Measurements from ENCODE around the gene SLX4IP.
A peak's percentile ranks its signal among the peaks of the same experiment; 100 is the strongest.

The SLX4IP gene

DNA sequence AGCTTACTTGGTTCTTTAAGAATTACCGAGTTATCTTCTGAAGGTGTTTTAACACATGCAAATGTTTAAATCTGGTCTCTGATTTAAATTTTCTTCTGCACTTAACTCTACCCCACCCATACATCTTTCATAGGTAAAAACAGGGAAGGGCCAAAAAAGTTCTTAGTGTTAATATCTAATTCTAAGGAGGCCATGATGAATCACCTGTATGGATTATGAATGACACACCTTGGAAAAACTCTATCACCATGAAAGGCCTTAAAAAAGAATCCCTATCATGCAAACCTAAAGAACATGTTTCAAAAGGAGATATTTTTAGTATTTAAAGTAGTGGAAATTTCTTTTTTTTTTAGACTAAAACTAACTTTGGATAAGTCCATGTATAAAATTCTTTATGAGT lies 54.7 kb downstream of the SLX4IP start:
- TF ChIP-seq, protein P1, sequence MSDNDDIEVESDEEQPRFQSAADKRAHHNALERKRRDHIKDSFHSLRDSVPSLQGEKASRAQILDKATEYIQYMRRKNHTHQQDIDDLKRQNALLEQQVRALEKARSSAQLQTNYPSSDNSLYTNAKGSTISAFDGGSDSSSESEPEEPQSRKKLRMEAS (IDR thresholded peaks at IDR 0.05; ENCODE audit: low read depth, low read length) = no peak
- no peak overlapping the region for H3K4me3 ChIP-seq (ENCODE audit: low read depth, low read length)
- DNase-seq (ENCODE audit: low read depth) = no peak

DNA sequence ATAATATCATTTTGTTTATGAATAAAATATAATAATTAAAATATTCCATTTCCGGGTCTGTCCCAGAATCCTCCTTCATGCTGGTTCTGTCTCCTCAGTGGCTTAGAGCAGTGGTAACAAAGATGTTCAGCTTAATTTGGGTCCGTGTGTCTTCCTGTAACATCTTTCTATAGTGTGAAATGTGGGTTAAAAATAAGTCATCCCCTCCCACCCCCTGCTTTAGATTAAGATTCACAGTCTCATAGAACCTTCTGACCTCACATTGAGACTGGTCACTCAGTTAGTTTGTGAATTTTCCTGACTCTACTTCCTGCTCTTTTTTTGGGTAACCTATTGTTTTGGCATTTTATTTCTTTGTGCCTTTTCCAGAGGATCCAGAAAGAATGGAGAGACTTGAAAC lies 55.2 kb downstream of the SLX4IP start:
- no peak overlapping the region for H3K4me3 ChIP-seq (ENCODE audit: low read depth, low read length)
- DNase-seq (ENCODE audit: low read depth) = no peak

DNA sequence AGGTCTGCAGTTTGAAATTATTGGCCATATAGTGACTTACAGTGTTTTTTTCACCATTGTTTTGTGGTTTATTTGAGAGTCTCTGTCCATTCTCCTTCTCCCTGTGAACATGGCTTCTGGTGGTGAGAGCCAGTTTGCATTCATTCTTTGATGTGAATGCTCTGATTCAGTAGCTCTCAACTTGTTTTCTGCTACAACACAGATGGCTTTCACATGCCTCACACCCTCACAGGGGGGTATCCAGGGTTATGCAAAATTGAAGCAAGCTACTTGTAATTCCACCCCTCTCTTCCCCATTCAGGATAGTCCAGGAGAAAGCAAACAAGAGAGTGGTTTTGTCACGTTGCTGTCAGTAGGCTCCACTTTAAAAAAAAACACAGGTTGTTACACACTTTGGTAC lies 55.6 kb downstream of the SLX4IP start:
- peak; percentile 62 for DNase-seq (ENCODE audit: low read depth)
- no peak overlapping the region for H3K4me3 ChIP-seq (ENCODE audit: low read depth, low read length)
- TF ChIP-seq, protein P1 (IDR thresholded peaks at IDR 0.05; ENCODE audit: low read depth, low read length) = peak; percentile 42; the same call in 1 of the 2 replicates
- TF ChIP-seq, protein P2, sequence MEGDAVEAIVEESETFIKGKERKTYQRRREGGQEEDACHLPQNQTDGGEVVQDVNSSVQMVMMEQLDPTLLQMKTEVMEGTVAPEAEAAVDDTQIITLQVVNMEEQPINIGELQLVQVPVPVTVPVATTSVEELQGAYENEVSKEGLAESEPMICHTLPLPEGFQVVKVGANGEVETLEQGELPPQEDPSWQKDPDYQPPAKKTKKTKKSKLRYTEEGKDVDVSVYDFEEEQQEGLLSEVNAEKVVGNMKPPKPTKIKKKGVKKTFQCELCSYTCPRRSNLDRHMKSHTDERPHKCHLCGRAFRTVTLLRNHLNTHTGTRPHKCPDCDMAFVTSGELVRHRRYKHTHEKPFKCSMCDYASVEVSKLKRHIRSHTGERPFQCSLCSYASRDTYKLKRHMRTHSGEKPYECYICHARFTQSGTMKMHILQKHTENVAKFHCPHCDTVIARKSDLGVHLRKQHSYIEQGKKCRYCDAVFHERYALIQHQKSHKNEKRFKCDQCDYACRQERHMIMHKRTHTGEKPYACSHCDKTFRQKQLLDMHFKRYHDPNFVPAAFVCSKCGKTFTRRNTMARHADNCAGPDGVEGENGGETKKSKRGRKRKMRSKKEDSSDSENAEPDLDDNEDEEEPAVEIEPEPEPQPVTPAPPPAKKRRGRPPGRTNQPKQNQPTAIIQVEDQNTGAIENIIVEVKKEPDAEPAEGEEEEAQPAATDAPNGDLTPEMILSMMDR (IDR thresholded peaks at IDR 0.05; ENCODE audit: low read depth, low read length) = no peak

More for the DNA sequence above, 55.2 kb downstream of the SLX4IP start:
- TF ChIP-seq MYC (IDR thresholded peaks at IDR 0.05; ENCODE audit: low read depth, low read length) (no peak), POLR2A (IDR thresholded peaks at IDR 0.05; ENCODE audit: extremely low read depth, insufficient read length) (no peak)
- TF ChIP-seq, protein P1 (IDR thresholded peaks at IDR 0.05; ENCODE audit: low read depth, low read length) = no peak
- TF ChIP-seq, protein P2 (IDR thresholded peaks at IDR 0.05; ENCODE audit: low read depth, low read length) = no peak

DNA sequence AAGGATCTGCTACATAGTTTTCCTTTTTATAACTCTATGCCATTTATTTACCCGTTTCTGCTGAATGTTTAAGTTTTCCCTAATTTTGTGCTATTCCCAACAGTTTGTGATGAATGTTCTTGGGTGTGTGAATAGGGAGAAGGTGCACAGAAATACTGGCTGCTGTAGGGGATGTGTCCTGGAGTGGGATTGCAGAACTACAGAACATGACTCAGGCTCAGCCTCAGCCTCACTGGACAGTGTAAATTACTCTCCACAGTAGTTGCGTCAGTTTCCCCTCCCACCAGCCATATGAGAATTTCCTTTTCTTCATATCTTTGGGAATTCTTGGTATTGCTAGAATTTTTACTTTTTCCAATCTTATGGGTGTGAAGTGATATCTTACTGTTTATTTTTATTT lies 57.0 kb downstream of the SLX4IP start:
- H3K4me3 ChIP-seq (ENCODE audit: low read depth, low read length) = no peak overlapping the region
- DNase-seq (ENCODE audit: low read depth) = peak; percentile 85
- TF ChIP-seq POLR2A (IDR thresholded peaks at IDR 0.05; ENCODE audit: extremely low read depth, insufficient read length) = peak; percentile 21
- no peak for TF ChIP-seq MYC (IDR thresholded peaks at IDR 0.05; ENCODE audit: low read depth, low read length)
- TF ChIP-seq, protein P2 (IDR thresholded peaks at IDR 0.05; ENCODE audit: low read depth, low read length) = no peak
- TF ChIP-seq, protein P1 (IDR thresholded peaks at IDR 0.05; ENCODE audit: low read depth, low read length) = peak; percentile 28; the same call in 1 of the 2 replicates

DNA sequence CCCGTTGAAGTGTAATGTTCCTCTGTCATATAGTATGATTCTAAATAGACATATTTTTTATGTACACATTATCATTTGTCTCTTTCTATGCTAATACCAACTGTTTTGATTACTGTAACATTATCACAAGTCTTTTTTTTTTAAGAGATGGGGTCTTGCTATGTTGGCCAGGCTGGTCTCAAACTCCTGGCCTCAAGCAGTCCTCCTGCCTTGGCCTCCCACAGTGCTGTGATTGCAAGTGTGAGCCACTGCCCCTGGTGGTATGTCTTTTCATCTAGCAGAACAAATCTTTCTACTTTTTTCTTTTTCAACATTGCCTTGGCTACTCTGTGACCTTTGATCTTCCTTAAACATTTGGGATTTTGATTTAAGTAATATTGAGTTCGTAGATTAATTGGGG lies 57.7 kb downstream of the SLX4IP start:
- no peak overlapping the region for H3K4me3 ChIP-seq (ENCODE audit: low read depth, low read length)
- no peak for TF ChIP-seq POLR2A (IDR thresholded peaks at IDR 0.05; ENCODE audit: extremely low read depth, insufficient read length)
- TF ChIP-seq, protein P2 (IDR thresholded peaks at IDR 0.05; ENCODE audit: low read depth, low read length) = peak; percentile 7
- DNase-seq (ENCODE audit: low read depth) = peak; percentile 30

DNA sequence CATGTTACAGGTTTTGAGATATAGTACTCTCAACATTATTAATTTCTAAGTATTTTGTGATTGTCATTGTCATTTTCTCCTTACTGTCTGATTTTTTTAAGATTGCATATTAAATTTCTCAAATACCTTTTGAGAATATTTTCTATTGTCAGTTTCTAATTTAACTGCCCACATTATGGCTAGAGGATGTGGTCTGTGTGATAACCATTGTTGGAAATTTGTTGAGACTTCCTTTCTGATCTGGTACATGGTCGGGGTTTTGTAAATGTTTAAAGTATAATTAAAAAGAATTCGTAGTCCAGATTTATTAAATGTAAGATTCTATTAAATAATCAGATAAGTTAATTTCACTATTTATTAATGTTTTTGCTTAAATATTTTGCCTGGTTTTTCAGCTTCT lies 60.1 kb downstream of the SLX4IP start:
- H3K4me3 ChIP-seq (ENCODE audit: low read depth, low read length) = no peak overlapping the region
- DNase-seq (ENCODE audit: low read depth) = peak; percentile 59
- TF ChIP-seq POLR2A (IDR thresholded peaks at IDR 0.05; ENCODE audit: extremely low read depth, insufficient read length) (no peak), MYC (IDR thresholded peaks at IDR 0.05; ENCODE audit: low read depth, low read length) (no peak)

DNA sequence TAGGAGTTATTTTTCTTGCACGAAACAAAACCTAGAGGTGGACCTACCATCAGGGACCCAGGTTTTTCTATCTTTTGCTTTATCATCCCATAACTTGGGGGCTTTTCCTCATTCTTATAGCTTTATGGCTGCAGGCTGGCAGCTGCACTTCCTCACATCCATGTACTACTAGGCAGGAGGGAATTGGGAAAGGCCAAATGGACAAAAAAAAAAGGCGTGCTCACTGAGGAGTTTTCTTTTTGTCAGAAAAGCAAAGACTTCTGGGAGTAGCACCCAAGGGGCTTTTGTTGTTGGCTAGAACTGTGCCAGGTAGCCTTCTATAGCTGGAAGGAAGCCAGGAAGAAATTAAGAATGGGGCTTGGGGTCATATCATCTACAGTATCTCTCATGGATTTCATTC lies 61.4 kb downstream of the SLX4IP start:
- peak; percentile 24 for DNase-seq (ENCODE audit: low read depth)
- H3K4me3 ChIP-seq (ENCODE audit: low read depth, low read length) = no peak overlapping the region
- TF ChIP-seq MYC (IDR thresholded peaks at IDR 0.05; ENCODE audit: low read depth, low read length) (no peak), POLR2A (IDR thresholded peaks at IDR 0.05; ENCODE audit: extremely low read depth, insufficient read length) (no peak)
- TF ChIP-seq, protein P2 (IDR thresholded peaks at IDR 0.05; ENCODE audit: low read depth, low read length) = no peak
- TF ChIP-seq, protein P1 (IDR thresholded peaks at IDR 0.05; ENCODE audit: low read depth, low read length) = no peak
